Cardiac fibroblast (primary cell): ENCODE results near the gene ARHGDIB.

Experiments used
- DNase-seq, 2 donors: peaks; one replicate each; pipeline versions ENCODE4 v3.0.0 to v3.0.0-alpha.2; 2010; ENCODE audit warnings: low read depth in 2 of 2
- H3K4me3 ChIP-seq, 2 donors: replicated peaks in 1 of 2; 1 replicate in 1 of 2; 2 replicates in 1 of 2; pipeline ENCODE4 v1.5.1; 2011; ENCODE audit warnings: low read depth in 2 of 2, low read length in 2 of 2, mild to moderate bottlenecking in 2 of 2, moderate library complexity in 1 of 2
- TF ChIP-seq, protein P1 (sequence below): IDR thresholded peaks from one replicate; pipeline ENCODE4 v1.5.1; 2011; ENCODE audit warnings: low read depth, mild to moderate bottlenecking, low read length, inconsistent platforms

Gene ARHGDIB

DNA sequence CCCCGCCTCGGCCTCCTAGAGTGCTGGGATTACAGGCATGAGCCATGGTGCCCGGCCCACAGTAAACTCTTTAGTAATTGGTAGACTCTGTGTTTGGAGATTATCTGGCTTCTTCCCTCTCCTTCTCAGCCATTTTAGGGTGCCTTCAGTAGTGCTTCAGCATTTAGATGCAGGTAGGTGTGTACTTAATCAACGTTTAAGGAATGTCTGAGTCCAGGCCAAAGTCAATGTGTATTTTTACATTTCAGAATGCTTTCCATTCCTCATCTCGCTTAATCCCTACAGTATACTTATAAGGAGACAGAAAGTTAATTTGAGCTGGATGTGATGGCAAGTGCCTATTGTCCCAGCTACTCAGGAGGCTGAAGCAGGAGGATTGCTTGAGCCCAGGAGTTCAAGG lies 55.3 kb downstream of the ARHGDIB start:
- TF ChIP-seq, protein P1, sequence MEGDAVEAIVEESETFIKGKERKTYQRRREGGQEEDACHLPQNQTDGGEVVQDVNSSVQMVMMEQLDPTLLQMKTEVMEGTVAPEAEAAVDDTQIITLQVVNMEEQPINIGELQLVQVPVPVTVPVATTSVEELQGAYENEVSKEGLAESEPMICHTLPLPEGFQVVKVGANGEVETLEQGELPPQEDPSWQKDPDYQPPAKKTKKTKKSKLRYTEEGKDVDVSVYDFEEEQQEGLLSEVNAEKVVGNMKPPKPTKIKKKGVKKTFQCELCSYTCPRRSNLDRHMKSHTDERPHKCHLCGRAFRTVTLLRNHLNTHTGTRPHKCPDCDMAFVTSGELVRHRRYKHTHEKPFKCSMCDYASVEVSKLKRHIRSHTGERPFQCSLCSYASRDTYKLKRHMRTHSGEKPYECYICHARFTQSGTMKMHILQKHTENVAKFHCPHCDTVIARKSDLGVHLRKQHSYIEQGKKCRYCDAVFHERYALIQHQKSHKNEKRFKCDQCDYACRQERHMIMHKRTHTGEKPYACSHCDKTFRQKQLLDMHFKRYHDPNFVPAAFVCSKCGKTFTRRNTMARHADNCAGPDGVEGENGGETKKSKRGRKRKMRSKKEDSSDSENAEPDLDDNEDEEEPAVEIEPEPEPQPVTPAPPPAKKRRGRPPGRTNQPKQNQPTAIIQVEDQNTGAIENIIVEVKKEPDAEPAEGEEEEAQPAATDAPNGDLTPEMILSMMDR = no peak
- no peak for DNase-seq
- no peak overlapping the region for H3K4me3 ChIP-seq

DNA sequence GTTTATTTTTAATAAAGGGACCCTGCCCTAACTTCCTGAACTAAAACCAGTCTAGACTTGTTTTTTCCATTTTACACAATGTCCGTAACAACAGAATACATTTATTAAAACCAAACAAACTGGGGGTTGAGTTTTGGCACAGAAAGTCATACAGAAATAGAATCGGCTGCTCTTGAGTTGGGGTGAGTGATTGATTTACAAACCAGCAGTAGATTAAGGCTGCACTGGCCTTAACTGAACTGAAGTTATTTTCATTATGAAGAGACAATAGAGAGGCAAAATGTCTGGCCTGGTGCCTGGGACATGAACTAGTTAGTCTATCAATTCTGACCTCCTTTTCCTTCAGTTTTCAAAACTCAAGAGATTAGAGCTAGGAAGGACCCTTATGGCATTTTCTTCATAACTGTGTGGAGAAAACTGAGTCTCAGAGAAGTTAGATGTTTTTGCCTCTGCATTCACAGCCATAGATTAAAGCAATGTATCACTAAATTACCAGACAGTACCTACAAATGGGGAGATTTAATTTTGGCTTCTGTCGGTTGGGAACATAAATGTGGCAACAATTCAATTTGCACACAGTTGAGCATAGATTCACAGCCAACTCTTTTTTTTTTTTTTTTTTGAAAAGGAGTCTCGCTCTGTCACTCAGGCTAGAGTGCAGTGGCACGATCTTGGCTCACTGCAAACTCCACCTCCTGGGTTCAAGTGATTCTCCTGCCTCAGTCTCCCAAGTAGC lies 56.0 kb downstream of the ARHGDIB start:
- no peak overlapping the region for H3K4me3 ChIP-seq
- peak in 1 of 2 donors; percentile 76 for DNase-seq
- TF ChIP-seq, protein P1 = no peak

DNA sequence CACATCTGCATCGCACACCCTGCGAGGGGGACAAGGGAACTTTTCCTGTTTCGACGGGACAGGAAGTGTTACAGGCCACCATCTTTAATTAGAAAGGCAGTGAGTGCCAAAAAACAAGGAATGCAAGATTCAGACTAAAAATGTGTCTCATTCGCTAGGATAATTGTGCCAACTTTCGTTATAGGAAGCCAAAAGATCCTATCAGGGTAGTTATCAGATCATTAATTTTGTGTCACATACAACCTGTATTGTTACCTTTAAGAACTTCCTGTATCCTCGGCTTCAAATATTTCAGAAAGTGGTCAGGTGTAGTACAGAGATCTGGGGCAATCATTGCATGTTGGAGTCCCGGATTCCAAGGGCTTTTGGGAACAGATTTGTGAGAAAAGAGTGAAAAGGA lies 56.5 kb downstream of the ARHGDIB start:
- H3K4me3 ChIP-seq = no peak overlapping the region
- TF ChIP-seq, protein P1 = no peak
- DNase-seq = no peak

DNA sequence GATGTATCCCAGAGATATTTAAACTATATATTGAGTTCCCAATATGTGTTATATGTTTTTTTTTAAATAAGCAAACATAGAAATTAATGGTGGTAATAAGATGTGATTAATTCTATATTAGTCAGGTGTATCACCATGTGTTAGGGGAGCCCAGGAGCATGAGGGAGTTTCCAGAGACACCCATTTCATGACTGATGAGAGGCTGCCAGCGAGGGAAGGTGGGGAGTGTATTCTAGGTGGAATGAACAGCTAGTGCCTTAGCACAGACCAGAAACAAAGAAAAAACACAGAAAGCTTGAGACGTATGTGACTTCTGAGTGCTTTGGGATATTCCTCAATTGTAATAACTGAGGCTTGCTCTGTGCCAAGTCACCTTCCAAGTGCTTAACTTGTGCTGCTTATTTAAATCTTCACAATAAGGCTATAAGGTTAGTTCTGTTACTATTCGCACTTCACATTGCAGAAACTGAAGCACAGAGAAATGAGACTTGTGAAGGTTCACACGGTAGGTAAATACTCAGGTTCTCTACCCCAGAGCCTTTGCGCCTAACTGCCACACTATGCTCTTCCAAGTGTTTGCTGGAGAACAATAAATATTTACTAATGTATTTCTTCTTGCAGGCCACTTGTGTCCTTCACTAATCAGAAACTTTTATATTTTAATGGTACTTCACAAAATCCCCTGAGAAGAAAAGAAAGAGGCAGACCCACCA lies 57.9 kb downstream of the ARHGDIB start:
- no peak for DNase-seq
- no peak overlapping the region for H3K4me3 ChIP-seq
- TF ChIP-seq, protein P1 = no peak

DNA sequence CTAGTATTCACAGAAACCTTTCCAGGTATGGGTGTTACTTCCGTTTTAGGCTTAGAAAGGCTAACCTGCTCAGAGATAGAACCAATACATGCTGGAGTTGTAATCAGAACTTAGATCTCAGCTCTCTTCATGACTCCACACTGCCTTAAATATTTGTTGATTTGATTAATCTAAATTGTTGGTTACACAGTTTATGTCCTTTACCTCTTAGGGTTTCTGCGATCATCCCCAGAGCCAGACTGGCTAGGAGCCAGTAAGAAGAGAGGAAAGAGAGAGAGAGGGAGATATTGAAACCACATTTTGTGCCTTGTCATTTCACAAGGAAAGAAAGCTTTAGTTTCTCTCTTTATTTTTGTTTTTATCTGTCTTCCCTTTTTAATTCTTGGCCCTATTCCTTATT lies 58.9 kb downstream of the ARHGDIB start:
- TF ChIP-seq, protein P1 = no peak
- DNase-seq = peak; percentile 49 to 54
- H3K4me3 ChIP-seq = no peak overlapping the region

DNA sequence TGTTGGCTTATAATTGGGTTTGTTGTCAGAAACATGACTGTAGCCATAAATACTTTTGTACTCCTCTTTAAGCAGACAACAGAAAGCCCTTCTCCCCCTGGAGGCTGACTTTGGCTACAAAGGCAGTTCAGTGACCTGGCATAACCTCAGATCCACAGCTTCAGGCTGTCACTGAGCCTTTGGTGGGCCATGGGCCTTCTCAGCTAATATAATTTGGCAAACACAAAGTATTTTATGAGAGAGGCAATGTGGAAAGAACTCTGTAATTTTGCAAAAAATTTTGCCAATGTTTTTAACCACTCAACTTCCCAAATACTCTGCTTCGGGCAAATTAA lies 60.2 kb downstream of the ARHGDIB start:
- TF ChIP-seq, protein P1 = peak; percentile 1
- no peak overlapping the region for H3K4me3 ChIP-seq
- peak in 1 of 2 donors; percentile 29 for DNase-seq
